H1 (cell line): ENCODE results near the gene ARID3B. TPM values are rescaled to one million over a fixed set of nuclear protein-coding genes. Genes with fewer than 3 reads are reported as not detected.

ENCODE experiments used
- CTCF ChIA-PET: fragments of 300-600 bp; sonication (Branson Sonifier 250); formaldehyde crosslinking; loops from one replicate; lab custom pipeline; 2021; ENCODE audit not compliant: partially characterized antibody; lab: Charles Lee
- POLR2A ChIA-PET: fragments of 300-600 bp; sonication (Branson Sonifier 250); formaldehyde crosslinking; loops from one replicate; lab custom pipeline; 2021; ENCODE audit warnings: inconsistent platforms; ENCODE audit not compliant: partially characterized antibody; lab: Charles Lee
- DNase-seq, 2 experiments: peaks; one replicate each; pipeline versions ENCODE4 v3.0.0 to v3.0.0-alpha.2; 2010 to 2022; ENCODE audit warnings: low spot score in 2 of 2, low read depth in 1 of 2, mixed read lengths in 1 of 2
- FAIRE-seq: peaks from 2 replicates; lab custom pipeline; 2011; peaks lifted over from hg19 to GRCh38; lab: Jason Lieb, UNC
- H2AFZ ChIP-seq: 2 replicates; pipeline ENCODE4 v1.8.1; 2012; ENCODE audit warnings: low read length, inconsistent platforms
- H2AK5ac ChIP-seq: 2 replicates; pipeline ENCODE4 v1.6.1; 2013; ENCODE audit warnings: low read depth, low read length
- H2BK120ac ChIP-seq: replicated peaks from 2 replicates; pipeline ENCODE3; 2013; ENCODE audit warnings: low read depth, low read length, inconsistent platforms
- H2BK12ac ChIP-seq: 2 replicates; pipeline ENCODE4 v1.6.1; 2013; ENCODE audit warnings: low read depth, low read length
- H2BK15ac ChIP-seq: 2 replicates; pipeline ENCODE4 v1.6.1; 2013; ENCODE audit warnings: low read length
- H2BK20ac ChIP-seq: 2 replicates; pipeline ENCODE4 v1.6.1; 2013; ENCODE audit warnings: low read length
- H2BK5ac ChIP-seq: 2 replicates; pipeline ENCODE4 v1.6.1; 2013; ENCODE audit warnings: low read depth, low read length
- H3K14ac ChIP-seq: 2 replicates; pipeline ENCODE4 v1.6.1; 2013; ENCODE audit warnings: inconsistent platforms; ENCODE audit not compliant: insufficient read length
- H3K18ac ChIP-seq: 2 replicates; pipeline ENCODE4 v1.6.1; 2013; ENCODE audit warnings: low read length; ENCODE audit errors: extremely low read depth
- H3K23ac ChIP-seq: 2 replicates; pipeline ENCODE4 v1.6.1; 2013; ENCODE audit warnings: inconsistent platforms; ENCODE audit not compliant: insufficient read length
- H3K23me2 ChIP-seq: 2 replicates; pipeline ENCODE4 v1.6.1; 2013; ENCODE audit warnings: low read depth, low read length
- H3K27ac ChIP-seq: 2 replicates; pipeline ENCODE4 v1.6.1; 2011; ENCODE audit warnings: low read depth, low read length, inconsistent platforms
- H3K27me3 ChIP-seq, 4 experiments: replicated peaks in 1 of 4; 1 replicate in 1 of 4; 2 replicates in 3 of 4; pipeline versions ENCODE4 v1.6.1 to v1.8.1; 2011 to 2013; ENCODE audit warnings: low read length in 3 of 4, mild to moderate bottlenecking in 3 of 4, inconsistent platforms in 2 of 4, mixed read lengths in 2 of 4, moderate library complexity in 1 of 4; ENCODE audit not compliant: control insufficient read depth in 3 of 4, insufficient read depth in 3 of 4; ENCODE audit errors: extremely low read depth in 1 of 4
- H3K36me3 ChIP-seq, 4 experiments: 2 replicates each; pipeline versions ENCODE4 v1.6.1 to v1.8.1; 2011 to 2013; ENCODE audit warnings: mild to moderate bottlenecking in 4 of 4, low read length in 3 of 4, moderate library complexity in 2 of 4, control low read depth in 1 of 4, inconsistent platforms in 1 of 4; ENCODE audit not compliant: insufficient read depth in 4 of 4, control insufficient read depth in 2 of 4
- H3K4ac ChIP-seq: replicated peaks from 2 replicates; pipeline ENCODE3; 2013; ENCODE audit warnings: low read length, low read depth, mixed read lengths, inconsistent platforms; ENCODE audit not compliant: insufficient read length
- H3K4me1 ChIP-seq, 4 experiments: replicated peaks in 1 of 4; 1 replicate in 1 of 4; 2 replicates in 3 of 4; pipeline versions ENCODE4 v1.6.1 to v1.8.1; 2011 to 2013; ENCODE audit warnings: low read length in 3 of 4, inconsistent platforms in 2 of 4, mixed read lengths in 1 of 4; ENCODE audit not compliant: insufficient read depth in 4 of 4, control insufficient read depth in 3 of 4
- H3K4me2 ChIP-seq, 2 experiments: 2 replicates each; pipeline versions ENCODE4 v1.6.1 to v1.8.1; 2011 to 2013; ENCODE audit warnings: low read depth in 2 of 2, low read length in 2 of 2, control low read depth in 1 of 2, inconsistent platforms in 1 of 2, mild to moderate bottlenecking in 1 of 2; ENCODE audit not compliant: insufficient read depth in 1 of 2
- H3K4me3 ChIP-seq, 4 experiments: fragments of 200-600, 300-600 bp in 1 of 4; sonication (generic), shearing (Covaris generic), sonication (Bioruptor Twin) in 1 of 4; 2 replicates each; pipeline versions ENCODE4 v1.5.1 to v1.8.1; 2011 to 2016; ENCODE audit warnings: low read length in 4 of 4, low read depth in 3 of 4, control low read depth in 2 of 4, inconsistent platforms in 2 of 4, mild to moderate bottlenecking in 2 of 4, mixed read lengths in 1 of 4, moderate library complexity in 1 of 4; ENCODE audit not compliant: insufficient read depth in 2 of 4; ENCODE audit errors: extremely low read depth in 1 of 4
- H3K56ac ChIP-seq: replicated peaks from 2 replicates; pipeline ENCODE3; 2013; ENCODE audit warnings: low read depth, mild to moderate bottlenecking, mixed read lengths, low read length, inconsistent platforms; ENCODE audit not compliant: insufficient read length
- H3K79me1 ChIP-seq: 2 replicates; pipeline ENCODE4 v1.6.1; 2013; ENCODE audit warnings: low read depth, low read length, control low read depth
- H3K79me2 ChIP-seq, 2 experiments: 2 replicates each; pipeline versions ENCODE4 v1.6.1 to v1.8.1; 2012 to 2013; ENCODE audit warnings: low read length in 2 of 2, mild to moderate bottlenecking in 2 of 2, inconsistent platforms in 1 of 2; ENCODE audit not compliant: insufficient read depth in 2 of 2, control insufficient read depth in 1 of 2
- H3K9ac ChIP-seq, 4 experiments: replicated peaks in 1 of 4; 1 replicate in 1 of 4; 2 replicates in 3 of 4; pipeline versions ENCODE4 v1.6.1 to v1.8.1; 2011 to 2013; ENCODE audit warnings: low read depth in 3 of 4, low read length in 3 of 4, control low read depth in 2 of 4, mild to moderate bottlenecking in 2 of 4, moderate library complexity in 2 of 4, inconsistent platforms in 1 of 4; ENCODE audit errors: extremely low read depth in 1 of 4
- H3K9me3 ChIP-seq, 2 experiments: 2 replicates each; pipeline versions ENCODE4 v1.6.1 to v1.8.1; 2012 to 2013; ENCODE audit warnings: mild to moderate bottlenecking in 2 of 2, moderate library complexity in 2 of 2, control low read depth in 1 of 2, inconsistent platforms in 1 of 2, low read depth in 1 of 2, low read length in 1 of 2, mixed read lengths in 1 of 2; ENCODE audit not compliant: insufficient read depth in 2 of 2
- H4K20me1 ChIP-seq, 2 experiments: replicated peaks in 1 of 2; 2 replicates each; pipeline versions ENCODE3 to v1.8.1; 2011 to 2013; ENCODE audit warnings: inconsistent platforms in 2 of 2, low read length in 2 of 2, mild to moderate bottlenecking in 1 of 2; ENCODE audit not compliant: insufficient read depth in 2 of 2, control insufficient read depth in 1 of 2
- H4K5ac ChIP-seq: 2 replicates; pipeline ENCODE4 v1.6.1; 2013; ENCODE audit warnings: low read length, low read depth, mixed read lengths, inconsistent platforms; ENCODE audit not compliant: insufficient read length
- H4K8ac ChIP-seq: 2 replicates; pipeline ENCODE4 v1.8.0; 2013; ENCODE audit warnings: mild to moderate bottlenecking, moderate library complexity, low read length, inconsistent platforms; ENCODE audit not compliant: insufficient read depth; ENCODE audit errors: extremely low read depth
- H4K91ac ChIP-seq: replicated peaks from 2 replicates; pipeline ENCODE3; 2013; ENCODE audit warnings: low read length, mixed read lengths, inconsistent platforms; ENCODE audit not compliant: insufficient read length
- ZNF274 ChIP-seq: IDR thresholded peaks from 2 replicates; pipeline ENCODE4 v1.7.0; 2012; ENCODE audit warnings: low read length, borderline replicate concordance; ENCODE audit errors: extremely low read depth
- WGBS, 2 experiments: shearing (Covaris generic) in 1 of 2; methylation state at CpG; one replicate each; pipeline versions ENCODE4 v1.1.6 to v1.1.7; 2013 to 2015; ENCODE audit warnings: low lambda C conversion rate in 2 of 2, mixed read lengths in 2 of 2, inconsistent platforms in 1 of 2, low coverage in 1 of 2, missing lambda C conversion rate in 1 of 2; ENCODE audit not compliant: insufficient replicate concordance in 2 of 2, insufficient coverage in 1 of 2, insufficient read length in 1 of 2; ENCODE audit errors: extremely low coverage in 1 of 2, missing lambda C conversion rate in 1 of 2; 5-methylcytosine and 5-hydroxymethylcytosine counted together
- polyA plus RNA-seq, 7 experiments: library from polyadenylated mRNA; depleted of rRNA in 3 of 7; stranded (reverse) in 5 of 7; unstranded in 2 of 7; fragments of >200 nt in 5 of 7; fragments of 200-250 nt in 2 of 7; gene quantifications; 1 replicate in 5 of 7; 2 replicates in 1 of 7; 4 replicates in 1 of 7; pipeline versions ENCODE4 v1.2.1 to v1.2.3, GENCODE V29; 2011 to 2013; ENCODE audit warnings: missing spikeins in 2 of 7, mixed read lengths in 2 of 7
- total RNA-seq: library from RNA; stranded (reverse); fragmentation: NEBNext Ultra II Directional; extraction: Animal tissue kit (Norgen Biotek cat#: 25700); gene quantifications from 2 replicates; pipeline ENCODE4 v1.2.1, GENCODE V29; 2021

ARID3B gene
- total and polyA plus RNA-seq, 2 of the 8 experiments (the other 6 are each of a cell fraction or from before 2014, with no cell fraction given), result 81.0 to 115 TPM

DNA sequence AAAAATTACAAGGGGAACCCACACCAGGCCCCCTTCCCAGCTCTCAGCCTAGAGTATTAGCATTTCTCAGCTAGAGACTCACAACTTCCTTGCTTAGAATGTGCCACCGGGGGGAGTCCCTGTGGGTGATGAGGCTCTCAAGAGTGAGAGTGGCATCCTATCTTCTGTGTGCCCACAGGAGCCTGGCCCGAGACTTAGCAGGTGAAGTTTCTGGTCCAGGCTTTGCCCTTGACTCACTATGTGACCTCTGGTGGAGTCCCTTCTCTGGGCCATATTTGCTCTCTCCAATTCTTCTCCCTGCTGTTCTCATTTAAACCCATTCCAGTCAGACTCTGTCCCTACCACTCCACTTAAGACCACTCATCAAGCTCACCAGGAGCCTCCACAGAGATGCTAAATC is 92.8 kb downstream of the ARID3B start:
- H4K91ac ChIP-seq, result no peak overlapping the region
- H3K4me2 ChIP-seq, result no peak overlapping the region
- no peak overlapping the region for H4K5ac ChIP-seq
- no peak for TF ChIP-seq ZNF274
- no peak overlapping the region for H2AK5ac ChIP-seq
- H3K9me3 ChIP-seq, result no peaks in the 10 kb centered on the region
- H3K56ac ChIP-seq, result no peak overlapping the region
- H2AFZ ChIP-seq, result no peak overlapping the region
- no peak overlapping the region for H3K27ac ChIP-seq
- H2BK5ac ChIP-seq, result no peak overlapping the region
- H2BK20ac ChIP-seq, result no peak overlapping the region
- H3K23me2 ChIP-seq, result no peaks in the 10 kb centered on the region
- CTCF ChIA-PET, result interaction anchor here (0.7 to 37.5 kb wide), 21 partner anchors 8 to 272 kb away, joined by 3 to 1439 read pairs (median 4); partner anchors contain the start of genes CLK3, CPLX3, CSK and CYP1A2
- peaks cover 13 to 25% (median 17%) of the 10 kb centered on the region in 4 experiments; a peak in 5 of 8 replicates for H3K36me3 ChIP-seq
- no peak overlapping the region for H2BK15ac ChIP-seq
- no peak overlapping the region for H3K18ac ChIP-seq
- peaks cover 12 to 19% of the 10 kb centered on the region in 2 experiments for H4K20me1 ChIP-seq
- no peaks in the 10 kb centered on the region for H3K79me1 ChIP-seq
- no peak for FAIRE-seq
- H3K14ac ChIP-seq, result no peak overlapping the region
- no peaks in the 10 kb centered on the region for H3K79me2 ChIP-seq
- H3K23ac ChIP-seq, result no peak overlapping the region
- no peaks in the 10 kb centered on the region for H3K27me3 ChIP-seq
- no peak overlapping the region for H2BK120ac ChIP-seq
- H4K8ac ChIP-seq, result no peak overlapping the region
- WGBS, 2 experiments, result 85% methylated on average over 2 of the region's 2 CpGs; no CpG with 5 or more reads in 1 of the 2 experiments
- H3K9ac ChIP-seq, result no peak overlapping the region
- POLR2A ChIA-PET, result interaction anchor here (1.6 to 8.4 kb wide), 3 partner anchors 15 to 127 kb away, joined by 4 to 81 read pairs (median 5); partner anchors contain the start of gene CYP1A1
- H3K4me3 ChIP-seq, result no peak overlapping the region
- DNase-seq, result no peak
- no peak overlapping the region for H2BK12ac ChIP-seq
- H3K4me1 ChIP-seq, result no peaks in the 10 kb centered on the region
- H3K4ac ChIP-seq, result no peak overlapping the region
